Measurements from ENCODE around the gene PFKP.

PFKP gene

DNA sequence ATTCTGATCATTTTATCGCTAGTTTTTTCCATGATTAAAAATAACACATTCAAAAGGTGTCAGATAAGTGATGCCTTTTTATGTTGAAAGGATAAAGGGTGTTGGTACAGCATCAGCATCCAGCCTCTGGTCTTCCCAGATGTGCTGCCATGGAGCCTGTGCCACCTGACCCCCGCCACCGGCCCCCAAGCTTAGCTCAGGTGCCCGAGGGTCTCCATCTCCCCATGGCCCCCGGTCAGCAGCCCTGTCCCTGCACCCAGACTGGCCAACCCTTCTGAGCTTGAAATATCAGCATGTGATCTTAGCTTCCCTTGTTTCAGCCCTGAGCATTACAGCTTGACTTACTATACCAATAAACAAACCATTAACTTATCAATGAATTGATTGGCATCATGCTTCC, 24.6 kb downstream of the PFKP start:
- H3K27me3 ChIP-seq (replicated peaks; ENCODE audit: control insufficient read depth, insufficient read depth, low read length), result no peaks in the 10 kb centered on the region
- no peak overlapping the region for H3K4me3 ChIP-seq (ENCODE audit: low read length)
- H3K4me1 ChIP-seq (ENCODE audit: control insufficient read depth, insufficient read depth, low read length), result peaks cover 46% of the 10 kb centered on the region
- H3K9me3 ChIP-seq (ENCODE audit: control insufficient read depth, low read length), result no peaks in the 10 kb centered on the region
- H3K9ac ChIP-seq (ENCODE audit: low read length), result no peak overlapping the region
- H3K36me3 ChIP-seq (ENCODE audit: control insufficient read depth, insufficient read depth, low read length, severe bottlenecking), result no peaks in the 10 kb centered on the region
- no peak for DNase-seq (ENCODE audit: low read depth)

GRCh38 chr10:3093996-3094395, 26.6 kb downstream of the PFKP start:
- H3K4me3 ChIP-seq (ENCODE audit: low read length), result no peak overlapping the region

DNA sequence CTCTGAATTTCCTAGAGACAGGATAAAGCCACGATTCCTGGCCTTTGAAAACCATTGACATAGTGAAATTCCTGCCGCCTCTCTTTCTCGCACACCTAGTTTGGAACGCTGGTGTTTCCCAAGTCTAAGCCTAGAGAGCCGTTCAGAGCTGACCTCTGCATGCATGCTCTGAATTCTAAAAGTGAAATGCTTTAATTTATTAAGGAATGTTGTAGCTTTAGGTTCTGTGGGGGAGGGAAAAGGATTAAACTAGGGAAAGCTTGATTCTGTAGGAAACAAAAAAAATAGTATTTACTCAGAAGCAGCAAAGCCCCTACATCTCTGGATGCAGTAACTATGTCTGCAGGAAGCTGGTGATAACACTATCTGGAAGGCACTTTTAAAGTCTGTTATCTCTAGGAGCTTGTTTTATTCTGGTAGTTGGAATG, 27.3 kb downstream of the PFKP start:
- peaks cover 64% of the 10 kb centered on the region for H3K4me1 ChIP-seq (ENCODE audit: control insufficient read depth, insufficient read depth, low read length)
- no peak for DNase-seq (ENCODE audit: low read depth)
- H3K9ac ChIP-seq (ENCODE audit: low read length), result peak overlapping the region; percentile 74
- H3K36me3 ChIP-seq (ENCODE audit: control insufficient read depth, insufficient read depth, low read length, severe bottlenecking), result no peaks in the 10 kb centered on the region
- H3K27me3 ChIP-seq (replicated peaks; ENCODE audit: control insufficient read depth, insufficient read depth, low read length), result no peaks in the 10 kb centered on the region
- H3K4me3 ChIP-seq (ENCODE audit: low read length), result peak overlapping the region; percentile 53
- H3K9me3 ChIP-seq (ENCODE audit: control insufficient read depth, low read length), result no peaks in the 10 kb centered on the region

More at GRCh38 chr10:3093996-3094395, 26.6 kb downstream of the PFKP start:
- Histone ChIP-seq H3K36me3 (ENCODE audit: control insufficient read depth, insufficient read depth, low read length, severe bottlenecking) (no peaks in the 10 kb centered on the region), H3K9me3 (ENCODE audit: control insufficient read depth, low read length) (no peaks in the 10 kb centered on the region), H3K27me3 (replicated peaks; ENCODE audit: control insufficient read depth, insufficient read depth, low read length) (no peaks in the 10 kb centered on the region), H3K9ac (ENCODE audit: low read length) (no peak overlapping the region), H3K4me1 (ENCODE audit: control insufficient read depth, insufficient read depth, low read length) (peaks cover 58% of the 10 kb centered on the region)
- DNase-seq (ENCODE audit: low read depth), result no peak

- Histone ChIP-seq H3K4me1 (ENCODE audit: control insufficient read depth, insufficient read depth, low read length) (peaks cover 66% of the 10 kb centered on the region), H3K27me3 (replicated peaks; ENCODE audit: control insufficient read depth, insufficient read depth, low read length) (no peaks in the 10 kb centered on the region), H3K36me3 (ENCODE audit: control insufficient read depth, insufficient read depth, low read length, severe bottlenecking) (no peaks in the 10 kb centered on the region), H3K9me3 (ENCODE audit: control insufficient read depth, low read length) (no peaks in the 10 kb centered on the region), H3K9ac (ENCODE audit: low read length) (peak overlapping the region; percentile 74), H3K4me3 (ENCODE audit: low read length) (peak overlapping the region; percentile 61)
- DNase-seq (ENCODE audit: low read depth), result peak; percentile 96
These were observed 28.2 kb downstream of the PFKP start for GRCh38 chr10:3095373-3096139.

- DNase-seq (ENCODE audit: low read depth), result peak; percentile 15
- Histone ChIP-seq H3K4me1 (ENCODE audit: control insufficient read depth, insufficient read depth, low read length) (peaks cover 60% of the 10 kb centered on the region), H3K9me3 (ENCODE audit: control insufficient read depth, low read length) (no peaks in the 10 kb centered on the region), H3K27me3 (replicated peaks; ENCODE audit: control insufficient read depth, insufficient read depth, low read length) (no peaks in the 10 kb centered on the region), H3K36me3 (ENCODE audit: control insufficient read depth, insufficient read depth, low read length, severe bottlenecking) (no peaks in the 10 kb centered on the region), H3K9ac (ENCODE audit: low read length) (peak overlapping the region; percentile 74), H3K4me3 (ENCODE audit: low read length) (peak overlapping the region; percentile 61)
These were observed 28.8 kb downstream of the PFKP start for GRCh38 chr10:3096149-3096548.

- no peaks in the 10 kb centered on the region for H3K27me3 ChIP-seq (replicated peaks; ENCODE audit: control insufficient read depth, insufficient read depth, low read length)
- no peaks in the 10 kb centered on the region for H3K9me3 ChIP-seq (ENCODE audit: control insufficient read depth, low read length)
- no peak overlapping the region for H3K9ac ChIP-seq (ENCODE audit: low read length)
- H3K4me1 ChIP-seq (ENCODE audit: control insufficient read depth, insufficient read depth, low read length), result peaks cover 53% of the 10 kb centered on the region
- no peak for DNase-seq (ENCODE audit: low read depth)
- H3K4me3 ChIP-seq (ENCODE audit: low read length), result no peak overlapping the region
- no peaks in the 10 kb centered on the region for H3K36me3 ChIP-seq (ENCODE audit: control insufficient read depth, insufficient read depth, low read length, severe bottlenecking)
These were observed 29.8 kb downstream of the PFKP start for GRCh38 chr10:3097160-3097559.

DNA sequence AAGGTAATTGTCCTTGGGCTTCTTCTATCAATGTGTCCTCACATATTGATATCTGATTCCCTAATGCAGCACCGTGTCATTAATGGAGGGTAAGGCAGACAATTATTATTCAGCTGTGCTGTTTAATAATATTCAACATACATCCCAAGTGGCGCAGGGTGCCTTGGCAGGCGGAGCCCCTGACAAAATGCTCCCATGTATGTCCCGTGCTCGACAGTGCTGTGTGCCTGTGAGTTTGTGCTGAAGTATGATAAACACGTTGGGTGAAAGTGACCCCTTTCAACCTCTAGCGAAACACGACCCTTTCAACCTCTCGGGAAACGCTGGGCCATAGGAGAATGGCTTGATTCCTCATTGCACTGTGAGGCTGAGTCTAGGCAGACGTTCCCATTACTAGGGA, 31.3 kb downstream of the PFKP start:
- no peak for DNase-seq (ENCODE audit: low read depth)
- Histone ChIP-seq H3K4me1 (ENCODE audit: control insufficient read depth, insufficient read depth, low read length) (peaks cover 60% of the 10 kb centered on the region), H3K36me3 (ENCODE audit: control insufficient read depth, insufficient read depth, low read length, severe bottlenecking) (no peaks in the 10 kb centered on the region)

DNA sequence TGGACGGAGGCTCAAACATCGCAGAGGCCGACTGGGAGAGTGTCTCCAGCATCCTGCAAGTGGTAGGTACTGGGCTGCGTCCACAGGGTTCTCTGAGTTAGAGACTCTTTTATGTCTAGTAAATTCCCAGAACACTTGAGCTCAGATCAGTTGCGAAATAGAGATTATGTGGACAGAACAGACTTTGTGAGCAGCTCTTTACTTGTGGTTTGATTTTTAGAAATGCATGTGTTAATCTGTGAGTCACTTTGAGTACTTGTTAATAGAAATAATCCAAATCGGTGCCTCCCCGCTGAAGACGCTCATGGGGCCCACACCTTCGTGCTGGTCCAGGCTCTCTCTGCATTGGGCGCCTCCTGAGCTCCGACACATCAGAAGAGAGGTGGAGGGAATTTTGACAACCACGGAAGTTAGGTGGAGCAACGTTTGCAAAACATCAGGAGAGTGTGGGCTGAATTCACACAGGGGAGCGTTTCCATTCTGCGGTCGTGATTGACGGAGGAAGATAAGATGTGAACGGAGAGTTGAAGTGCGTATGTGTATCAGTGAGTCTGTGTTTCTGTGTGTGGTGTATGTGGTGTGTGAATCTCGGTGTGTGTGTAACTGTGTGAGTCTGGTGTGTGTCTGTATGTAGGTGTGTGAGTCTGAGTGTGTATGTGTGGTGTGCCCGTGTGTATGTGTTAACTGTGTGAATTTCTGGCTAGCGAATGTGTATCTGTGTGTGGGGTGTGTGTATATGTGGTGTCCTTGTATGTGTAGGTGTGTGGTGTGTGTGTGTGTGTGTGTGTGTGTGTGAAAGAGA, 32.1 kb downstream of the PFKP start:
- peak; percentile 82 for DNase-seq (ENCODE audit: low read depth)
- Histone ChIP-seq H3K9ac (ENCODE audit: low read length) (peak overlapping the region; percentile 53), H3K36me3 (ENCODE audit: control insufficient read depth, insufficient read depth, low read length, severe bottlenecking) (no peaks in the 10 kb centered on the region), H3K9me3 (ENCODE audit: control insufficient read depth, low read length) (no peaks in the 10 kb centered on the region), H3K4me1 (ENCODE audit: control insufficient read depth, insufficient read depth, low read length) (peaks cover 55% of the 10 kb centered on the region), H3K27me3 (replicated peaks; ENCODE audit: control insufficient read depth, insufficient read depth, low read length) (no peaks in the 10 kb centered on the region), H3K4me3 (ENCODE audit: low read length) (peak overlapping the region; percentile 37)

More for the DNA sequence above, 31.3 kb downstream of the PFKP start:
- Histone ChIP-seq H3K9me3 (ENCODE audit: control insufficient read depth, low read length) (no peaks in the 10 kb centered on the region), H3K9ac (ENCODE audit: low read length) (peak overlapping the region; percentile 53), H3K27me3 (replicated peaks; ENCODE audit: control insufficient read depth, insufficient read depth, low read length) (no peaks in the 10 kb centered on the region), H3K4me3 (ENCODE audit: low read length) (no peak overlapping the region)

DNA sequence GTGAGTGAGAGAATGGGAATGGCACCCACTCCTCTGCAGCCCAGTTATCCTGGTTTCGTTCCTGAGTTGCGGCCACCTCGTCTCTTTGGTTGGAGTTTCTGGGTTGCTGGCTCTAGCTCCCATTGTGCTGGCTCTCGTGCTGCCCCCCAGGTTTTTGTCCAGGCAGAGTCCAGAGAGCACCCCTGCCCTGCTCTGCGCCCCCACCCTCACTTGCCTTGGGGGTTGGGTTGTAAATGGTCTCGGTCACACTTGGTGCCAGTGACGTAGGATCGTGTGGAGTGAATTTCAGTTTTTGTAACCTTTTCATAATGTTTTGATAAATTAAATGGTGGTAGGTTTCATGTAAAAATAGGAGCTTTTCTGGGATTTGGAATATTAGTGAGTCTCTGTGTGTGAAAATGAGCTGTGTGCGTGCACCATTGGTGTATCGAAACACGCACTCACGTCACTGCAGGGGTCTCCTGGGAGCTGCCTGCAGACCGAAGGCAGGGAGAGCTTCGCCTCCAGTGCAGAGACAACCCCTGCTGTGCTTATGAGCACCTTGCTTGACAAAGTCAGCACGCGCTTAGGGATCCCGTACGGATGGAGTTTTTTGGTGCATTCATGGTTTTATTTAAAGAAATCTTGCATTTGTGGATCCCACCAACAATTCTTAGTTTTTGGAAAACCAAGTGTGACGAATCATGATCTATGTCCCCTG, 32.9 kb downstream of the PFKP start:
- H3K27me3 ChIP-seq (replicated peaks; ENCODE audit: control insufficient read depth, insufficient read depth, low read length), result no peaks in the 10 kb centered on the region
- H3K36me3 ChIP-seq (ENCODE audit: control insufficient read depth, insufficient read depth, low read length, severe bottlenecking), result no peaks in the 10 kb centered on the region
- no peak for DNase-seq (ENCODE audit: low read depth)
- H3K4me3 ChIP-seq (ENCODE audit: low read length), result no peak overlapping the region
- H3K4me1 ChIP-seq (ENCODE audit: control insufficient read depth, insufficient read depth, low read length), result peaks cover 47% of the 10 kb centered on the region
- H3K9me3 ChIP-seq (ENCODE audit: control insufficient read depth, low read length), result no peaks in the 10 kb centered on the region
- peak overlapping the region; percentile 13 for H3K9ac ChIP-seq (ENCODE audit: low read length)

- no peak for DNase-seq (ENCODE audit: low read depth)
- Histone ChIP-seq H3K4me1 (ENCODE audit: control insufficient read depth, insufficient read depth, low read length) (peaks cover 39% of the 10 kb centered on the region), H3K4me3 (ENCODE audit: low read length) (no peak overlapping the region), H3K9ac (ENCODE audit: low read length) (no peak overlapping the region), H3K36me3 (ENCODE audit: control insufficient read depth, insufficient read depth, low read length, severe bottlenecking) (no peaks in the 10 kb centered on the region), H3K27me3 (replicated peaks; ENCODE audit: control insufficient read depth, insufficient read depth, low read length) (no peaks in the 10 kb centered on the region), H3K9me3 (ENCODE audit: control insufficient read depth, low read length) (no peaks in the 10 kb centered on the region)
These were observed 33.7 kb downstream of the PFKP start for GRCh38 chr10:3100856-3101640.
